GM11168 (cell line): ENCODE data around the gene HIVEP1.

ENCODE experiments used
- in situ Hi-C: fragments of 300-500 bp; cut with MboI; formaldehyde crosslinking; loops from one replicate; pipeline ENCODE4 v1.12.0; 2022; ENCODE audit warnings: low sequenced_read_pairs; ENCODE audit not compliant: unreplicated experiment

The HIVEP1 gene

GRCh38 chr6:12208190-12208589 lies 196.1 kb downstream of the HIVEP1 start:
- in situ Hi-C loops = no loop called here

GRCh38 chr6:12208673-12209072 lies 196.6 kb downstream of the HIVEP1 start:
- in situ Hi-C loops = no loop called here
